ENCODE measurements around the gene KBTBD2.

DNA sequence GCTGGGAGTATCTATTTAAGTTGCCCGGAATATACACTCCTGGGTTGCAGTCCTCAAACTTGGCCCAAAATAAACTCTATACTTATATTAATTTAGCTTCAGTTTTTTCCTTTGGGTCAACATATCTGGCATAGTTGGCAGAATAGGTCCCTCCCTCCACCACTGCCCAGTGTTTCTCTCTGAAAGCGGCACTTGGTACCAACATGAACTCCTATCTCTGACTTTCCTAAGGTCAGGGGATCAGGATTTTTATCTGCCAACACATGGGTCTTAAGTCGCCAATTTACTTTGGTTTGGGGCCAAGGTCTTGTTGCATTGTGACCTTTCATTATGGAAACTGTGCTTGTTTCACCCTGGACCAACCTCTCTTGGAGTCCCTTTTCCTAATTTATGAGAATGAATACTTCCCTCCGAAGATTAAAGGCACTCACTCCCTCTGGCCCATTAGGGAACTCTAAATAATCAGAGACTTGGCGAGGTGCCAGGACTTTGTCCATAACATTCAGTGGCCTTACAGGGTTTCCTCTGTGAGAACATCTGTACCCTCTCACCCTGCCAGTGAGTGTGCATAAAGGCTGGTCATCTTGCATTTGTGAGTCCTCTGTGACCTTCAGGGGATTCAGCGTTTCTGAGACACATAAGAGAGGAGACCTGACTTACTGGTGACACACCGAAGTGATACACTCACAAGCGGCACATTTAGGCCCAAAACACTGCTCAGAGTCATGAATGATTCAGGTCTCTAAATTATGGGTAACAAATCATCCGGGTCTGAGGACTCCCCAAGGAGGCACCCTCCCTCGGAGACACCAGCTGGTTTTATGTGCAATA lies 46.0 kb upstream of the KBTBD2 start:
- no peak for TF ChIP-seq POLR2AphosphoS5 (IDR thresholded peaks at IDR 0.05; ENCODE audit: low read depth)
- TF ChIP-seq, protein P1, sequence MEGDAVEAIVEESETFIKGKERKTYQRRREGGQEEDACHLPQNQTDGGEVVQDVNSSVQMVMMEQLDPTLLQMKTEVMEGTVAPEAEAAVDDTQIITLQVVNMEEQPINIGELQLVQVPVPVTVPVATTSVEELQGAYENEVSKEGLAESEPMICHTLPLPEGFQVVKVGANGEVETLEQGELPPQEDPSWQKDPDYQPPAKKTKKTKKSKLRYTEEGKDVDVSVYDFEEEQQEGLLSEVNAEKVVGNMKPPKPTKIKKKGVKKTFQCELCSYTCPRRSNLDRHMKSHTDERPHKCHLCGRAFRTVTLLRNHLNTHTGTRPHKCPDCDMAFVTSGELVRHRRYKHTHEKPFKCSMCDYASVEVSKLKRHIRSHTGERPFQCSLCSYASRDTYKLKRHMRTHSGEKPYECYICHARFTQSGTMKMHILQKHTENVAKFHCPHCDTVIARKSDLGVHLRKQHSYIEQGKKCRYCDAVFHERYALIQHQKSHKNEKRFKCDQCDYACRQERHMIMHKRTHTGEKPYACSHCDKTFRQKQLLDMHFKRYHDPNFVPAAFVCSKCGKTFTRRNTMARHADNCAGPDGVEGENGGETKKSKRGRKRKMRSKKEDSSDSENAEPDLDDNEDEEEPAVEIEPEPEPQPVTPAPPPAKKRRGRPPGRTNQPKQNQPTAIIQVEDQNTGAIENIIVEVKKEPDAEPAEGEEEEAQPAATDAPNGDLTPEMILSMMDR (IDR thresholded peaks at IDR 0.05; ENCODE audit: insufficient read depth, low read length): no peak
